ENCODE results near the gene PIP4K2B. TPM values are rescaled to one million over a fixed set of nuclear protein-coding genes. Genes with fewer than 3 reads are reported as not detected.
A peak's percentile ranks its signal among the peaks of the same experiment; 100 is the strongest.

Gene PIP4K2B
- total and polyA plus RNA-seq, 2 experiments from 2014 or later: 11.1 to 39.3 TPM

- H4K20me1 ChIP-seq (ENCODE audit: insufficient read depth, poor library complexity, severe bottlenecking): peaks cover 63% of the 10 kb centered on the region
- peak overlapping the region; percentile 69 for H3K4me2 ChIP-seq
- H3K27ac ChIP-seq: peak overlapping the region; percentile 94
- TF ChIP-seq CTCF (IDR thresholded peaks at IDR 0.05; ENCODE audit: poor library complexity) (no peak), EZH2 (IDR thresholded peaks at IDR 0.05; ENCODE audit: borderline replicate concordance) (no peak), EZH2phosphoT487 (IDR thresholded peaks at IDR 0.05; ENCODE audit: low read depth, severe bottlenecking, unreplicated experiment) (no peak)
- no peak overlapping the region for H2AFZ ChIP-seq
- no peak overlapping the region for H3K4me3 ChIP-seq
- peak; percentile 86 for DNase-seq (ENCODE audit: low spot score)
- 68% methylated on average over 22 of the region's 22 CpGs for WGBS (ENCODE audit: low lambda C conversion rate, missing lambda C conversion rate)
- no peaks in the 10 kb centered on the region for H3K9me3 ChIP-seq (ENCODE audit: low read depth)
- H3K4me1 ChIP-seq (ENCODE audit: insufficient read depth): peaks cover 44% of the 10 kb centered on the region
- H3K27me3 ChIP-seq: no peaks in the 10 kb centered on the region
- H3K79me2 ChIP-seq: peaks cover 95% of the 10 kb centered on the region
- H3K9me2 ChIP-seq (replicated peaks; ENCODE audit: insufficient read depth): no peaks in the 10 kb centered on the region
- no peaks in the 10 kb centered on the region for H3K36me3 ChIP-seq (replicated peaks; ENCODE audit: insufficient read depth, low read depth)
Observed at GRCh38 chr17:38742411-38743308, 56.7 kb downstream of the PIP4K2B start.

- H3K4me3 ChIP-seq: no peak overlapping the region
- H2AFZ ChIP-seq: no peak overlapping the region
- WGBS (ENCODE audit: low lambda C conversion rate, missing lambda C conversion rate): 78% methylated on average over 7 of the region's 7 CpGs
- H3K79me2 ChIP-seq: peaks cover 88% of the 10 kb centered on the region
- H4K20me1 ChIP-seq (ENCODE audit: insufficient read depth, poor library complexity, severe bottlenecking): peaks cover 63% of the 10 kb centered on the region
- TF ChIP-seq EZH2 (IDR thresholded peaks at IDR 0.05; ENCODE audit: borderline replicate concordance) (no peak), EZH2phosphoT487 (IDR thresholded peaks at IDR 0.05; ENCODE audit: low read depth, severe bottlenecking, unreplicated experiment) (no peak), CTCF (IDR thresholded peaks at IDR 0.05; ENCODE audit: poor library complexity) (no peak)
- H3K9me2 ChIP-seq (replicated peaks; ENCODE audit: insufficient read depth): no peaks in the 10 kb centered on the region
- H3K36me3 ChIP-seq (replicated peaks; ENCODE audit: insufficient read depth, low read depth): no peaks in the 10 kb centered on the region
- DNase-seq (ENCODE audit: low spot score): peak; percentile 48
- no peaks in the 10 kb centered on the region for H3K27me3 ChIP-seq
- peak overlapping the region; percentile 94 for H3K27ac ChIP-seq
- H3K4me2 ChIP-seq: peak overlapping the region; percentile 69
- H3K4me1 ChIP-seq (ENCODE audit: insufficient read depth): peaks cover 44% of the 10 kb centered on the region
- H3K9me3 ChIP-seq (ENCODE audit: low read depth): no peaks in the 10 kb centered on the region
Observed at GRCh38 chr17:38741921-38742410, 57.4 kb downstream of the PIP4K2B start.

- no peaks in the 10 kb centered on the region for H3K27me3 ChIP-seq
- H2AFZ ChIP-seq: no peak overlapping the region
- H3K9me2 ChIP-seq (replicated peaks; ENCODE audit: insufficient read depth): no peaks in the 10 kb centered on the region
- H3K9me3 ChIP-seq (ENCODE audit: low read depth): no peaks in the 10 kb centered on the region
- H3K4me3 ChIP-seq: no peak overlapping the region
- WGBS (ENCODE audit: low lambda C conversion rate, missing lambda C conversion rate): 86% methylated on average over 5 of the region's 5 CpGs
- H3K36me3 ChIP-seq (replicated peaks; ENCODE audit: insufficient read depth, low read depth): no peaks in the 10 kb centered on the region
- peaks cover 86% of the 10 kb centered on the region for H3K79me2 ChIP-seq
- peaks cover 41% of the 10 kb centered on the region for H3K4me1 ChIP-seq (ENCODE audit: insufficient read depth)
- peak overlapping the region; percentile 94 for H3K27ac ChIP-seq
- peaks cover 59% of the 10 kb centered on the region for H4K20me1 ChIP-seq (ENCODE audit: insufficient read depth, poor library complexity, severe bottlenecking)
- DNase-seq (ENCODE audit: low spot score): no peak
- peak overlapping the region; percentile 69 for H3K4me2 ChIP-seq
- TF ChIP-seq EZH2 (IDR thresholded peaks at IDR 0.05; ENCODE audit: borderline replicate concordance): no peak
- no peak for TF ChIP-seq EZH2phosphoT487 (IDR thresholded peaks at IDR 0.05; ENCODE audit: low read depth, severe bottlenecking, unreplicated experiment)
- no peak for TF ChIP-seq CTCF (IDR thresholded peaks at IDR 0.05; ENCODE audit: poor library complexity)
Observed at GRCh38 chr17:38741461-38741860, 57.9 kb downstream of the PIP4K2B start.
